HG03565 (cell line): ENCODE data around the gene OR1M1.
"Not testable (repeated sequence)": the region's sequence is repeated elsewhere in the genome, so short reads cannot be mapped to it uniquely, and the experiment has no call there.

Experiments used
- ATAC-seq: cut with Tn5 transposase; IDR thresholded peaks from one replicate; pipeline ENCODE4 v1.9.1; 2021; ENCODE audit warnings: mild to moderate bottlenecking, moderate library complexity; ENCODE audit not compliant: unreplicated experiment

OR1M1 gene

GRCh38 chr19:9086761-9087160, at the start of gene OR1M1:
Gene OR1M1 (plus strand): TSS chr19:9087061. CDS start chr19:9093245, 6,184 bp downstream.
- no peak for ATAC-seq

- no peak for ATAC-seq
These were observed 49.3 kb upstream of the OR1M1 start for GRCh38 chr19:9037400-9038062.

GRCh38 chr19:9039728-9040127, 47.1 kb upstream of the OR1M1 start:
- no peak for ATAC-seq

DNA sequence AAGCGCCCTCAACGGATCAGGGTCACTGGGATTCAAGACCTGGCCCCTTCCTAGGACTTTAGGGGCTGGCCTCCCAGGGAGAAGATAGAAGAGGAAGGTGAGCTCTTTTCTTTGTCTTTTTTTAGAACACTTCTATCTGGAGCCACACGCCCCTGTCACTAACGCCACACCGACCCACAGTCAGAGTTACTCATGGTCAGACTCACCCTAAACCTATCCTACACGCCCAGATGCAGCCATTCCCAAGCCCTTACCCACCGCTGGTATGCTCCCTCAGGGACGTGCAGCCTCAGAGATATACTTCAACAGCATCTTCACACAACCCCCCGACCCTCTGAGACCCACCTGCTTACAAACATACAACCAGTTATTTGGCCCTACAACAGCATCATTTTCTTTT, 46.7 kb upstream of the OR1M1 start:
- ATAC-seq = no peak

GRCh38 chr19:9041023-9041422, 45.8 kb upstream of the OR1M1 start:
- ATAC-seq = no peak

GRCh38 chr19:9043524-9043923, 43.3 kb upstream of the OR1M1 start:
- no peak for ATAC-seq

GRCh38 chr19:9044449-9044848, 42.4 kb upstream of the OR1M1 start:
- ATAC-seq = no peak

- ATAC-seq = no peak
These were observed 40.2 kb upstream of the OR1M1 start for GRCh38 chr19:9046694-9047093.

GRCh38 chr19:9052894-9053293, 34.0 kb upstream of the OR1M1 start:
- no peak for ATAC-seq

DNA sequence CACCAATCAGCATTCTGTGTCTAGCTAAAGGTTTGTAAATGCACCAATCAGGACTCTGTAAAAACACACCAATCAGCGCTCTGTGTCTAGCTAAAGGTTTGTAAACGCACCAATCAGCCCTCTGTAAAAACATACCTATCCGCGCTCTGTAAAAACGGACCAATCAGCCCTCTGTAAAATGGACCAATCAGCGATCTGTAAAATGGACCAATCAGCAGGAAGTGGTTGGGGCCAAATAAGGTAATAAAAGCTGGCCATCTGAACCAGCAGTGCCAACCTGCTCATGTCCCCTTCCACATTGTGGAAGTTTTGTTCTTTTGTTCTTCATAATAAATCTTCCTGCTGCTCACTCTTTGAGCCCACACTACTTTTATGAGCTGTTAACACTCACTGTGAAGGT, 33.2 kb upstream of the OR1M1 start:
- not testable (repeated sequence) for ATAC-seq

DNA sequence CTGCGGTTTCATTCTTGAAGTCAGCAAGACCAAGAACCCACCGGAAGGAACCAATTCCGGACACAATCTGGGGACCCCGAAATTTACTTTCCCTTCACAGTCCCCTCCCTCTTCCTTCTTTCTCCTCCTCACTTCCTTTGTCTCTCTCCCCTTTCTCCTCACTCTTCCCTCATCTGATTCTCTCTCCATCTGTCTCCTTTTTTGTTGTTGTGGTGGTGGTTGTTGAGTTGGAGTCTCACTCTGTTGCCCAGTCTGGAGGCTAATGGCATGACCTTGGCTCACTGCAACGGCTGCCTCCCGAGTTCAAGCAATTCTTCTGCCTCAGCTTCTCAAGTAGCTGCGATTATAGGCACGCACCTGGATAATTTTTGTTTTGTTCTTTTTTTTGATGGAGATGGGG, 32.7 kb upstream of the OR1M1 start:
- ATAC-seq = no peak

DNA sequence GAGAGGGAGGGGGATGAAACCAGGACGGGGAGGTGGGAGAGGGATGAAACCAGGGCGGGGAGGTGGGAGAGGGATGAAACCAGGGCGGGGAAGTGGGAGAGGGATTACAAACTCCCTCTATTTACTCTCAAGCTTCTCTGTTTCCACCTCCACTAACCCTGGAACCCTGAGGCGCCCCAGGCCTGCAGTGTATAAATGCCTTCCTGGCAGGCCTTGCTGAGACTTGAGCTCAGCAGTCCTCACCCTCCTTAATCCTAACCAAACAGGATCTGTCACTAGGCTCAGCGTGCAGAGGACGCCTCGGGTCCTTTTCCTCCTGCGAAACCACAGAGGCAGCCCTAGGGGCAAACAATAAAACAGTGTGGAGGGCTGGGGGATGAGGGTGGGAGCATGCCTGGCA, 32.1 kb upstream of the OR1M1 start:
- ATAC-seq = no peak

DNA sequence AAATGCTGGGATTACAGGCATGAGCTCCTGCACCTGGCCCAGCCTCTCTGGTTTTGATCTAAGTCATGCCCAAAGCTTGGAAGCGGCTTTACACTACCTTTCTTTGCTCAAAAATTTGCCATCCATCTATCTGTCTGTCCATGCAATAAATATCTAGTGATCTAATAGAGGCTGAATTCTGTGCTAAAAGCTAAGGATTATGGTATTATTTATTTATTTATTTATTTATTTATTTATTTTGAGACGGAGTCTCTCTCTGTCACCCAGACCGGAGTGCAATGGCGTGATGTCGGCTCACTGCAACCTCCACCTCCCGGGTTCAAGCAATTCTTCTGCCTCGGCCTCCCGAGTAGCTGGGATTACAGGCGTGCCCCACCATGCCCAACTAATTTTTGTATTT, 30.7 kb upstream of the OR1M1 start:
- ATAC-seq = not testable (repeated sequence)

DNA sequence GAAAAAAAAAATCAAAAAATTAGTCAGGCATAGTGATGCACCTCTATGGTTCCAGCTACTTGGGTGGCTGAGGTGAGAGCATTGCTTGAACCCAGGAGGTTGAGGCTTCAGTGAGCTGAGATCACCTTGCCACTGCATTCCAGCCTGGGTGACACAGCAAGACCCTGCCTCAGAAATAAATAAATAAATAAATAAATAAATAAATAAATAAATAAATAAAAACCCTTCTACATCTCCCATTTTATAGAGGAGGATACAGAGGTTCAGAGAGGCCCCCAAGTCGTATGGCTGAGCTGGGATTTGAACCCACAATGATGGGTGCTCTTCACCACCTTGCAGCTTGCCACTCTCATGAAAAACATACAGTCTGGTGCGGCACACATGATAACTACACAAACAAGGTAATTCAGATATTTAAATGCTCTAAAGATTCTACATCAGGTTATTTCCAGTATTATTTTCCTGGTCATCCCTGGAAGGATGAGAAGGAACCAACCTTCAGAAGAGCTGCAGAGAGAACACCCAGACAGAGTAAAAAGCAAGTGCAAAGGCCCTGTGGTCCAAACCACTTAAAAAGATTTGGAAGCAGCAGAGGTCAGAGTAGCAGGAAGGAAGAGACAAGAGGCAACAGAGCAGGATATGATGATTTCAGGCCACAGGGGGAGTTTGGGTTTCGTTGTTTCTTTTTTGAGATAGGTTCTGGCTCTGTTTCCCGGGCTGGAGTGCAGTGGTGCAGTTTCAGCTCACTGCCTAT, 29.2 kb upstream of the OR1M1 start:
- ATAC-seq = no peak

- ATAC-seq = no peak
These were observed 27.8 kb upstream of the OR1M1 start for GRCh38 chr19:9058905-9059667.

DNA sequence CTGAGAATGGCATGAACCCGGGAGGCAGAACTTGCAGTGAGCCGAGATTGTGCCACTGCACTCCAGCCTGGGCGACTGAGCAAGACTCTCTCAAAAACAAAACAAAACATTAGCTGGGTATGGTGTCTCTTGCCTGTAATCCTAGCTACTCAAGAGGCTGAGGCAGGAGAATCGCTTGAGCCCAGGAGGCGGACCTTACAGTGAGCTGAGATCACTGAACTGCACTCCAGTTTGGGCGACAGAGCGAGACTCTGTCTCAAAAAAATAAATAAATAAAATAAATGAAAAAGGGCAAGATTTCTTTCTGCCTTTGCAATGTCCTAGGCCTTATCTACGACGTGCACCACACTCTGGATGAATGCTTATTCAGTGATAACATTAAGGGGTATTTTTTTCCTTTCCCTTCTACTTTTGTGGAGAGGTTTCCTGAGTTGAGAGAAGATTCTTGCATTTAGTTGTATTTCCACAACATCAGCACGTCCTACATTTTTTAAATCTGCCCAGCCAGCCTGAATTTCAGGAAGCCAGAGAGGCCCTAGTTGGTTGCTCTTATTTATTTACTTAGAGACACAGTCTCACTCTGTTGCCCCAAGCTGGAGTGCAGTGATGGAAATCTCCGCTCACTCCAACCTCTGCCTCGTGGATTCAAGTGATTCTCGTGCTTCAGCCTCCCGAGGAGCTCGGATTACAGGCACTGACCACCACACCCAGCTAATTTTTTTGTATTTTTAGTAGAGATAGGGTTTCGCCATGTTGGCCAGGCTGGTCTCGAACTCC, 26.1 kb upstream of the OR1M1 start:
- no peak for ATAC-seq

DNA sequence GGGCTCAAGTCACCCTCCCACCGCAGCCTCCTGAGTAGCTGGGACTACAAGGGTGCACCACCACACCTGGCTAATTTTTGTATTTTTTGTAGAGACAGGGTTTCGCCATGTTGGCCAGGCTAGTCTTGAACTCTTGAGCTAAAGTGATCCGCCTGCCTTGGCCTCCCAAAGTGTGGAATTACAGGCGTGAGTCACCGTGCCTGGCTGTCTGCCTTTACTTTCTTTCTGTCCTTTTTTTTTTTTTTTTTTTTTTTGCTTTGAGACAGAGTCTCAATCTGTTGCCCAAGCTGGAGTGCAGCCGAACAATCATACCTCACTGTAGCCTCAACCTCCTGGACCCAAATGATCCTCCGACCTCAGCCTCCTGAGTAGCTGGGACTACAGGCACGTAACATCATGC, 25.0 kb upstream of the OR1M1 start:
- no peak for ATAC-seq

GRCh38 chr19:9065457-9066014, 21.3 kb upstream of the OR1M1 start:
- ATAC-seq = no peak

DNA sequence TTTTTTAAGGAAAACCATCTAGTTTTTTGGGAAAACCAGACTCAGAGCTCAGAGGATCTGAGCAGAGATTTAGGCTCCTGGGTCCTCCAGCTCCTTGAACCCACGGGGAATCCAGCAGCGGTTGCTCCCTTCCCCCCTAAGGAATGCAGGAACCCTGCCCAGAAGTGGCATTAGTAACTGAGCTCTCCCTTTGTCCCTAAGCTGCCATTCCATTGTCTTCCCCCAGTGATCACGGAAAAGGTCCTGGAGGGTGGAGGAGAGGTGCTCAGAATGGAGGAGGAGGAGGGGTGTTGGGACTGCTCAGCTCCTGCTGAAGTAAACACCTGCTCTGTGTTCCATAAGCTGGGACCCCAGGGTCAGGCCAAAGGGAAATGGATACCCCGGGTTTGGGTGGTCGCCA, 16.8 kb upstream of the OR1M1 start:
- no peak for ATAC-seq

- ATAC-seq = not testable (repeated sequence)
These were observed 15.1 kb upstream of the OR1M1 start for GRCh38 chr19:9071720-9072119.

DNA sequence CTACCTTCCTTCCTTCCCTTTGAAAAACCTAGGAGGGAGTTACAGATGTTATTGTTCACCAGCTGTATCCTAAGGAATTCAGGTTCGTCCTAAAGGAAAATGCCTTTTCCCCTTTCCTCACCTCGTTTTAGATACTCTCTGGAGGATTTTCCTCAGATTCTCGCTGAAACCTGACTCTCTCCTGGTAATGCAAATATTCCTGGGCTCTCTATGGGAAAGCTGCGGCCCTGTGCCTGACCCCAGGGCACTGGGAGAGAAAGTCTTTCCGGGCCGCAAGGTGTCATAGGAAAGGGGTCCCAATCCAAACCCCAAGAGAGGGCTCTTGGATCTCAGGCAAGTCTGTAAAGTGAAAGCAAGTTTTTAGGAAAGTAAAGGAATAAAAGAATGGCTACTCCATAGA, 13.1 kb upstream of the OR1M1 start:
- no peak for ATAC-seq
